Mammary epithelial cell (primary cell): ENCODE measurements around the gene UBE2D3.

Experiments used
- CTCF ChIP-seq, 2 donors: IDR thresholded peaks in 1 of 2; conservative IDR thresholded peaks in 1 of 2; 2 replicates each; pipeline ENCODE4 v1.5.1; 2011 to 2012; ENCODE audit warnings: inconsistent platforms in 2 of 2, low read length in 2 of 2, mild to moderate bottlenecking in 2 of 2, control low read depth in 1 of 2, low read depth in 1 of 2; ENCODE audit not compliant: insufficient read depth in 1 of 2; ENCODE audit errors: extremely low read depth in 1 of 2
- EZH2 ChIP-seq: IDR thresholded peaks from 2 replicates; pipeline ENCODE4 v1.6.1; 2012; ENCODE audit warnings: low read length, inconsistent platforms, borderline replicate concordance

- TF ChIP-seq CTCF (conservative IDR thresholded peaks at IDR 0.05 in 1 of 2, IDR thresholded peaks at IDR 0.05 in 1 of 2; ENCODE audit: extremely low read depth in 1 of 2, insufficient read depth in 1 of 2, low read depth in 1 of 2, low read length in 2 of 2) (no peak), EZH2 (no peak)
These were observed 36.0 kb downstream of the UBE2D3 start for GRCh38 chr4:102791318-102791835.
